SH-SY5Y (cell line): ENCODE measurements around the gene PRPF19.

Experiments
- GATA2 ChIP-seq: IDR thresholded peaks from 2 replicates; pipeline ENCODE4 v1.6.1; 2011; ENCODE audit warnings: mild to moderate bottlenecking, low read depth, low read length
- GATA3 ChIP-seq: IDR thresholded peaks from 2 replicates; pipeline ENCODE4 v1.6.1; 2011; ENCODE audit warnings: low read depth, mild to moderate bottlenecking, low read length, moderate library complexity

GRCh38 chr11:60941371-60942119, 35.2 kb upstream of the PRPF19 start:
- TF ChIP-seq GATA2 (no peak), GATA3 (no peak)
